HG03060 (cell line): ENCODE measurements around the gene ZNF280B.
"Not testable (repeated sequence)": the region's sequence is repeated elsewhere in the genome, so short reads cannot be mapped to it uniquely, and the experiment has no call there.

Experiments
- ATAC-seq: cut with Tn5 transposase; IDR thresholded peaks from one replicate; pipeline ENCODE4 v1.9.1; 2021; ENCODE audit warnings: low read depth, moderate number of reproducible peaks; ENCODE audit not compliant: unreplicated experiment

ZNF280B gene

GRCh38 chr22:22441626-22442025, 66.9 kb downstream of the ZNF280B start:
- ATAC-seq = not testable (repeated sequence)

DNA sequence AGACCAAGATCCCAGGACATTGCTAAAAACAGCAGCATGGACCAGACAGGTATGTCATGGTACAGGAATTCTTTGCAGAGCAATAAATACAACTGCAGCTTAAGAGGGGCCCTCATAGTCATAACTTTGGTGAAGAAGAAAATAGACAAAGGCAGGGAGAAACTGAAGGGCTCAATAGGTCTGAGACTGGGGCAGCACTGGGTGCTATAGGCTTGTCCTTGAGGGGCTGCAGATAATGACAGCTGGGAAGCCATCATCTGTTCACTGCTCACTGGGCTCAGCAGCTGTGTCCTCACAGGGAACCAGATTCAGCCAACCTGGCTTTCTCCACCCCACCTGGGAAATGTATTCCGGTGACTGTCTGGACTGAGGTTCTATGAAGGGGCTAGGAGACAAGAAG, 68.4 kb downstream of the ZNF280B start:
- no peak for ATAC-seq
